Umbilical cord (tissue), 2 donors: ENCODE results near the gene ACSS1. TPM values are rescaled to one million over a fixed set of nuclear protein-coding genes. Genes with fewer than 3 reads are reported as not detected.

ENCODE experiments used
- DNase-seq: peaks from one replicate; pipeline ENCODE4 v3.0.0-alpha.2; 2015; ENCODE audit warnings: low spot score
- total RNA-seq: library from RNA; depleted of rRNA; stranded (reverse); fragments of >200 nt; gene quantifications from one replicate; pipeline ENCODE4 v1.2.3, GENCODE V29; 2014; ENCODE audit warnings: low replicate concordance; ENCODE audit not compliant: insufficient read depth

The ACSS1 gene
- total RNA-seq, 1 donor from 2014 or later = 26.2 TPM

GRCh38 chr20:24979036-24979960, 78.6 kb downstream of the ACSS1 start:
- DNase-seq = no peak

- DNase-seq = no peak
These were observed 79.4 kb downstream of the ACSS1 start for GRCh38 chr20:24978513-24978912.

DNA sequence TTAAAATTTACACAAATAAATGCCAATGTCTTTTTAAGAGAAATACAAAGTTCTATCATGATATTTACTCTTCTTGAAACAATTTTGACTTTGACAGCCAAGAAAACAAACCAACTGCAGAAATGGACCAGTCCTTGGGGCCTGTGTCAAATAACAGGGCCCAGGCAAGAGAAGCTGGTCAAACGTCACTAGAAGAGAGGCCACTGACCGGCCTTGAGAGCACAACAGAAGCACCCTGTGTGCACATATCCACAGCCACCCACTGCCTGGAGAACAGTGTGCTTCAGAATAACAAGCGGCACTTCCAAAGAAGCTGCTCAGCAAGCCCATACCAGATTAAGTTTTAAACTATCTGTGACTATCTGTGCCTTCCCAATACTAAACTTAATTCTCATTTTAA, 80.1 kb downstream of the ACSS1 start:
- DNase-seq = no peak

DNA sequence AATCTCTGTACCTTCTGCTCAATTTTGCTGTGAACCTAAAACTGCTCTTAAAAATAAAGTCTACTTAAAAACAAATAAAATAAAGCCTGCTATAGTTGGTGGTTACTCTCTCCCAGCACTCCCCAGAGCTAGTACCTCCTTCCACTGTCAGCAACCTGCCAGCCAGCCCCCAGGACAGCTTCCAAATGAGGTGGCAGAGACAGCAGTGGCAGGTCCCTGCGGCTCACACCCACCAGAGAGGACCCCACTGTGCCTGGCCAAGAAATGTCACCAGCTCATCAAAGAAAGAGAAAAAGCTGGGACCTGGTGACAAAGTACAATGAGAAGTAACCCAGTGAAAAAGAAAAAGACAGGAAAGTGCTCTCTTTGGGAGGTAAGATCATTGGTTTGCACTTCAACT, 80.6 kb downstream of the ACSS1 start:
- DNase-seq = no peak

DNA sequence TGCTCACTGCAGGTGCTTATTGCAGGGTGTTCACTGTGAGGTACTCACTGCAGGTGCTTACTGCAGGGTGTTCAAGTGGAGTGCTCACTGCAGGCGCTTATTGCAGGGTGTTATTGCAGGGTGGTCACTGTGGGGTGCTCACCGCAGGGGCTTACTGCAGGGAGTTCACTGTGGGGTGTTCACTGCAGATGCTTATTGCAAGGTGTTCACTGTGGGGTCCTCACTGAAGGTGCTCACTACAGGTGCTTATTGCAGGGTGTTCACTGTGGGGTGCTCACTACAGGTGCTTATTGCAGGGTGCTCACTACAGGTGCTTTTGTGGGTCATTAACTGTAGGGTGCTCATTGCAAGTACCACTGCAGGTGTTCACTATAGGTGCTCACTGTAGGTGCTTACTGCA, 85.6 kb downstream of the ACSS1 start:
- DNase-seq = no peak

DNA sequence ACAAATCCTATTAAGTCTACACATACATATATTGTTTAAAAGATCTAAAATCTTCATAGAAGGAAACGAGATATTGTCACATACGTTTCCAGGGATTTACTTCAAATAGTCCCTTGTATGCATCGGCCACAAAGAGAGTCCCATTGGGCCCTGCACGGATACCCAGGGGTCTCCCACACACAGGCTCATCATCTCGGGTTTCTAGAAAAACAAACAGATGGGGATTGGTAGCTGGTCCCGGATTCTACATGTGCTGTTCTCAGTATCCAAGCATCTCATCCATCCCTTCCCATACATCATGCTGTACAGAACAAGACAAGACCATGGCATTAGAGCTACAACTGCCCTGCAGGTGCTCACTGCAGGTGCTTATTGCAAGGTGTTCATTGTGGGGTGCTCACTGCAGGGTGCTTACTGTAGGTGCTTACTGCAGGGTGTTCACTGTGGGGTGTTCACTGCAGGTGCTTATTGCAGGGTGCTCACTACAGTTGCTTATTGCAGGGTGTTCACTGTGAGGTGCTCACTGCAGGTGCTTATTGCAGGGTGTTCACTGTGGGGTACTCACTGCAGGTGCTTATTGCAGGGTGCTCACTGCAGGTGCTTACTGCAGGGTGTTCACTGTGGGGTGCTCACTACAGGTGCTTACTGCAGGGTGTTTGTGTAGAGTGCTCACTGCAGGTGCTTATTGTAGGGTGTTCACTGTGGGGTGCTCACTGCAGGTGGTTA, 86.4 kb downstream of the ACSS1 start:
- no peak for DNase-seq

GRCh38 chr20:24970754-24971153, 87.2 kb downstream of the ACSS1 start:
- no peak for DNase-seq

GRCh38 chr20:24970030-24970553, 87.8 kb downstream of the ACSS1 start:
- no peak for DNase-seq

GRCh38 chr20:24969186-24970029, 88.5 kb downstream of the ACSS1 start:
- DNase-seq = no peak

DNA sequence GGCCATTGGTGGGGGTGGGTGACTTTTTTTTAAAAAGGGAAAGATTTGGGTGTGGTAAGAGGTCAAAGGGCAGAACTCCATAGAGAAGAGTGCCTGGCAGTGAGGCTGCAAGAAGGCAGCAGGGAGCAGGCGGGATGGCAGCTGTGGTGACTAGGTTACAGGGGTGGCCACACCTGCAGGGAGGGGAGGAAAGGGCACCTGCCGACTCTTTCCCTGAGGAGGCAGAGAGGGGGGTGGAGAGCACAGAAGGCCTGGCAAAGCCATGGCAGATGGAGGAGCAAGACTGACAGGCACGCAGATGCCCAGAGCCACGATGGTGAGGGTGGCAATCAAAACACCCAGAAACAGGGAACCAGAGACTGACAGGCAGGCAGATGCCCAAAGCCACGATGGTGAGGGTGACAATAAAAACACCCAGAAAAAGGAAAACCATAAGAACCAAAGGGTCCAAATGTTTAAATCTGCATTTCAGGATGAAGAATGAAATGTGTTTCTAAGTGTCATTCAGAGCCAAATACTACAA, 89.6 kb downstream of the ACSS1 start:
- no peak for DNase-seq

- DNase-seq = no peak
These were observed 91.5 kb downstream of the ACSS1 start for GRCh38 chr20:24966317-24967012.

- no peak for DNase-seq
These were observed 92.6 kb downstream of the ACSS1 start for GRCh38 chr20:24965065-24965919.

- no peak for DNase-seq
These were observed 93.5 kb downstream of the ACSS1 start for GRCh38 chr20:24964506-24964840.

- DNase-seq = no peak
These were observed 94.0 kb downstream of the ACSS1 start for GRCh38 chr20:24963672-24964505.

GRCh38 chr20:24962510-24962909, 95.4 kb downstream of the ACSS1 start:
- no peak for DNase-seq

DNA sequence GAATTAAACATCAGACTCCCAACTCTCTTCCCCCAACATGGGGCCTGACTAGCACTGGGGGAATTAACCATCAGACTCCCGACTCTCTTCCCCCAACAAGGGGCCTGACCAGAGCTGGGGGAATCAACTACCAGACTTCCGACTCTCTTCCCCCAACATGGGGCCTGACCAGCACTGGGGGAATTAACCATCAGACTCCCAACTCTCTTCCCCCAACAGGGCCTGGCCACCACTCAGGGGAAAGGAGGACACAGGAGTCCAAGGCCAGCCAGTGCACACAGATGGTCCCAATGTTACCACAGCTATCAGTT, 95.8 kb downstream of the ACSS1 start:
- no peak for DNase-seq

DNA sequence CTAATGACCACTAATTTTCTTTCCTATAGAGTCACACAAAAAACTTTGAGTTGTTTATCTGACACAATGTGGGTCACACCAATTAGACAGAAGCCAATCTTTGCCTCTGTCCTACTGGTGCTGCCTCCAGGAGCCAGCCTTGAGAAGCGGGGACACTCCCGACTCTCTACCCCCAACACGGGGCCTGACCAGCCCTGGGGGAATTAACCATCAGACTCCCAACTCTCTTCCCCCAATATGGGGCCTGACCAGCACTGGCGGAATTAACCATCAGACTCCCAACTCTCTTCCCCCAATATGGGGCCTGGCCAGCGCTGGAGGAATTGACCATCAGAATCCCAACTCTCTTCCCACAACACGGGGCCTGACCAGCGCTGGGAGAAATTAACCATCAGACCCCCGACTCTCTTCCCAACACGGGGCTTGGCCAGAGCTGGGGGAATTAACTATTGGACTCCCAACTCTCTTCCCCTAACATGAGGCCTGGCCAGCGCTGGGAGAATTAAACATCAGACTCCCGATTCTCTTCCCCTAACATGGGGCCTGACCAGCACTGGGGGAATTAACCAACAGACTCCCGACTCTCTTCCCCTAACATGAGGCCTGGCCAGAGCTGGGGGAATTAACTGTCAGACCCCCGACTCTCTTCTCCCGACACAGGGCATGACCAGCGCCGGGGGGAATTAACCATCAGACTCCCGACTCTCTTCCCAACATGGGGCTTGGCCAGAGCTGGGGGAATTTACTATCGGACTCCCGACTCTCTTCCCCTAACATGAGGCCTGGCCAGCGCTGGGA, 96.4 kb downstream of the ACSS1 start:
- DNase-seq = no peak

- DNase-seq = no peak
These were observed 97.1 kb downstream of the ACSS1 start for GRCh38 chr20:24960861-24961260.
